ENCODE measurements around the gene TRIP12. TPM values are rescaled to one million over a fixed set of nuclear protein-coding genes. Genes with fewer than 3 reads are reported as not detected.
A peak's percentile ranks its signal among the peaks of the same experiment; 100 is the strongest.

Gene TRIP12
- total RNA-seq, 4 donors from 2014 or later, result 131 to 343 (median 194) TPM

DNA sequence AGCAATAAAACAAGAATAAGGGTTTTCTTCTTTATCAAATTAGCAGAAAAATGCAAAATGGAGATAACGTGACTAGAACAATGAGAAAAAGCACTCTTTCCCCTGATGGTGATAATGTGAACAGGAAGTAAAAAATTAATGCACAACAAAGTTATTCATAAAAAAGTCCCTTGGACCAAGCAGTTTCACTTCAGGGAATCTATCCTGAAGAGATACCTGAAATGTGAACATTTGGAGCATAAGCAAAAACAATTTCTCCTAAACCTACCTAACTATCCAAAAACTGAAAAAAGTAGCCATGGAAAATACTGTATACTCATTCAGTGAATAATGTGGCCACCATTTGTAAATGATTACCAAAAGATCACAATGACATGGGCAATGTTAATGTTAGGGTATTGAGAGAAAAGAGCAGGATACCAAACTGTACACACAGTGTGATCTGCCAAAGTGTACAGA is 48.7 kb downstream of the TRIP12 start:
- Histone ChIP-seq H3K27me3 (no peaks in the 10 kb centered on the region), H3K9me3 (no peaks in the 10 kb centered on the region), H3K27ac (no peak overlapping the region), H3K36me3 (peaks cover 0 to 24% (median 0%) of the 10 kb centered on the region in 3 donors), H3K4me3 (no peak overlapping the region), H3K4me1 (peaks cover 0 to 2% (median 0%) of the 10 kb centered on the region in 4 donors)
- TF ChIP-seq, protein P1, sequence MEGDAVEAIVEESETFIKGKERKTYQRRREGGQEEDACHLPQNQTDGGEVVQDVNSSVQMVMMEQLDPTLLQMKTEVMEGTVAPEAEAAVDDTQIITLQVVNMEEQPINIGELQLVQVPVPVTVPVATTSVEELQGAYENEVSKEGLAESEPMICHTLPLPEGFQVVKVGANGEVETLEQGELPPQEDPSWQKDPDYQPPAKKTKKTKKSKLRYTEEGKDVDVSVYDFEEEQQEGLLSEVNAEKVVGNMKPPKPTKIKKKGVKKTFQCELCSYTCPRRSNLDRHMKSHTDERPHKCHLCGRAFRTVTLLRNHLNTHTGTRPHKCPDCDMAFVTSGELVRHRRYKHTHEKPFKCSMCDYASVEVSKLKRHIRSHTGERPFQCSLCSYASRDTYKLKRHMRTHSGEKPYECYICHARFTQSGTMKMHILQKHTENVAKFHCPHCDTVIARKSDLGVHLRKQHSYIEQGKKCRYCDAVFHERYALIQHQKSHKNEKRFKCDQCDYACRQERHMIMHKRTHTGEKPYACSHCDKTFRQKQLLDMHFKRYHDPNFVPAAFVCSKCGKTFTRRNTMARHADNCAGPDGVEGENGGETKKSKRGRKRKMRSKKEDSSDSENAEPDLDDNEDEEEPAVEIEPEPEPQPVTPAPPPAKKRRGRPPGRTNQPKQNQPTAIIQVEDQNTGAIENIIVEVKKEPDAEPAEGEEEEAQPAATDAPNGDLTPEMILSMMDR (IDR thresholded peaks at IDR 0.05), result peak in 1 of 6 experiments; percentile 5
- no peak for TF ChIP-seq POLR2A (IDR thresholded peaks at IDR 0.05)
- DNase-seq, result no peak

DNA sequence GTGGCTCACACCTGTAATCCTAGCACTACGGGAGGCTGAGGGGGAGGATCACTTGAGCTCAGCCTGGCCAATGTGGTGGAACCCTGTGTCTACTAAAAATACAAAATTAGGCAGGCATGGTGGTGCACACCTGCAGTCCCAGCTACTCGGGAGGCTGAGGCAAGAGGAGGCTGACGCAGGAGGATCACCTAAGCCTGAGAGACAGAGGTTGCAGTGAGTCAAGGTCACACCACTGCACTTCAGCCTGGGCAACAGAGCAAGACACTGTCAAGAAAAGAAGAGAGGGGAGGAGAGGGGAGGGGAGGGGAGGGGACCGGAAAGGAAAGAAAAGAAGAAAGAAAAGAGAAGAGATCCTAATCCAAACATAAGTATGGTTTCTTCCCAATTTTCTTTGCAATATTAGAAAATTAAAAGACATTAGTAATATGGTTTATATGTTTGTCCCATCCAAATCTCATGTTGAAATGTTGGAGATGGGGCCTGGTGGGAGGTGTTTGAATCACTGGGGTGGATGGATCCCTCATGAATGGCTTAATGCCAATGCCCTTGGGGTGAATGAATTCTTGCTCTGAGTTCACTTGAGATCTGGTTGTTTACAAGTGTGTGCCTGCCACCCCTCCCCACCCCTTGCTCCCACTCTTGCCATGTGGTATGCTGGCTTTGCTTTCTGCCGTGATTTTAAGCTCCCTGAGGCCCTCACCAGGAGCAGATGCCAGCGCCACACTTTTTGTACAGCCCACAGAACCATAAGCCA is 50.7 kb downstream of the TRIP12 start:
- Histone ChIP-seq H3K4me3 (no peak overlapping the region), H3K36me3 (peaks cover 0 to 7% (median 0%) of the 10 kb centered on the region in 3 donors), H3K27ac (no peak overlapping the region), H3K27me3 (no peaks in the 10 kb centered on the region), H3K9me3 (no peaks in the 10 kb centered on the region), H3K4me1 (peaks cover 0 to 2% (median 0%) of the 10 kb centered on the region in 4 donors)
- TF ChIP-seq POLR2A (IDR thresholded peaks at IDR 0.05), result no peak
- TF ChIP-seq, protein P1 (IDR thresholded peaks at IDR 0.05), result no peak
- no peak for DNase-seq

DNA sequence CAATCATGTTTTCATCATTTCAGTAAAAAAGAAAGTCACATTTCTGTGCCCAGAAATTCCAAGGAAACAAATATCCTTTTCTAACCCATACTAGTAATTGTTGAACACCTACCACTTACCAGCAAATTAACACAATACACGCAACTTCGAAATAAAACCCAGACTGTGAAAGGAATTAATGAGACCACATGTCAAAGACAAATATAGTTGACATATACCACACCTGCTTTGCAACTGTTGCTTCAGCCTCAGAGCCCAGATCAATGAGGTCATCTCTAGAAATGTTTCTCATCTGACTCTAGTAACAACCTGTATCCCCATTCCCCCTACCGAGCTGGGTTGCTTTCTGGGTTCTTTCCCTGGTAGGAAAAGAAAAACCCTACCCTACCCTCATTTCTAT is 52.6 kb downstream of the TRIP12 start:
- H3K4me3 ChIP-seq, result no peak overlapping the region
- no peak overlapping the region for H3K27ac ChIP-seq
- H3K27me3 ChIP-seq, result no peaks in the 10 kb centered on the region
- peaks cover 0 to 7% (median 0%) of the 10 kb centered on the region in 3 donors for H3K36me3 ChIP-seq
- DNase-seq, result no peak
- H3K4me1 ChIP-seq, result peaks cover 0 to 2% (median 0%) of the 10 kb centered on the region in 4 donors
- TF ChIP-seq POLR2A (IDR thresholded peaks at IDR 0.05), result no peak
- TF ChIP-seq, protein P1 (IDR thresholded peaks at IDR 0.05), result no peak
- H3K9me3 ChIP-seq, result no peaks in the 10 kb centered on the region

DNA sequence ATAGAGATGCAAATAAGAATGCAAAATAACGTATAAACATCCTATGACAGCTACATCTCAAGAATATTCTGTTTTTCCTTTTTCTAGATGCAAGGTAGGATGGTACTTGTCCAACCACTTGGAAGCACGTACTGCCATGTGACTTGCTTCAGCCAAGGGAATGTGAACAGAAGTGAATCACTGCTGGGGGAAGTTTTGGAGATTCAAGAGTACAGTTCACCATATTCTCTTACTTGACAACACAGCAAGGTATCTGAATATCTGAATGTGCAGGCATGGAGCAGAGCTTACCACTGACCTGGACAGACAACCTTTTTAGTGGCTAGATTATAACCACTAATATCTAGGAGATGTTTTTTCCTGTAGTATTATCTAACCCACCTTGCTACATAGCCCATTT is 53.0 kb downstream of the TRIP12 start:
- H3K4me1 ChIP-seq, result peaks cover 0 to 2% (median 0%) of the 10 kb centered on the region in 4 donors
- no peaks in the 10 kb centered on the region for H3K27me3 ChIP-seq
- H3K27ac ChIP-seq, result no peak overlapping the region
- H3K36me3 ChIP-seq, result peaks cover 0 to 7% (median 0%) of the 10 kb centered on the region in 3 donors
- no peak overlapping the region for H3K4me3 ChIP-seq
- TF ChIP-seq, protein P1 (IDR thresholded peaks at IDR 0.05), result no peak
- TF ChIP-seq POLR2A (IDR thresholded peaks at IDR 0.05), result no peak
- H3K9me3 ChIP-seq, result no peaks in the 10 kb centered on the region
- no peak for DNase-seq

DNA sequence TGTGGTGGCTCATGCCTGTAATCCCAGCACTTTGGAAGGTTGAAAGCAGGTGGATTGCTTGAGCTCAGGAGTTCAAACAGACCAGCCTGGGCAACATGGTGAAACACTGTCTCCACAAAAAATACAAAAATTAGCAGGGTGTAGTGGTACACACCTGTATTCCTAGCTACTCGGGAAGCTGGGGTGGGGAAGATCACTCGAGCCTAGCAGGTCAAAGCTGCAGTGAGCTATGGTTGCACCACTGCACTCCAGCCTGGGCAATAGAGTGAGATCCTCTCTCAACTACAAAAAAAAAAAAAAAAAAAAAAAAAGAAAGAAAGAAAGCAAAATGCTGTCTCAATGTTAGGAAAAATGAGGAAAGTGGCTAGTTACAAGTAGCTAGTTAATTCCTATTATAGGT is 56.8 kb downstream of the TRIP12 start:
- Histone ChIP-seq H3K36me3 (no peaks in the 10 kb centered on the region), H3K27me3 (no peaks in the 10 kb centered on the region), H3K9me3 (no peaks in the 10 kb centered on the region), H3K27ac (no peak overlapping the region), H3K4me3 (no peak overlapping the region), H3K4me1 (no peaks in the 10 kb centered on the region)
- TF ChIP-seq POLR2A (IDR thresholded peaks at IDR 0.05), result no peak
- DNase-seq, result no peak

DNA sequence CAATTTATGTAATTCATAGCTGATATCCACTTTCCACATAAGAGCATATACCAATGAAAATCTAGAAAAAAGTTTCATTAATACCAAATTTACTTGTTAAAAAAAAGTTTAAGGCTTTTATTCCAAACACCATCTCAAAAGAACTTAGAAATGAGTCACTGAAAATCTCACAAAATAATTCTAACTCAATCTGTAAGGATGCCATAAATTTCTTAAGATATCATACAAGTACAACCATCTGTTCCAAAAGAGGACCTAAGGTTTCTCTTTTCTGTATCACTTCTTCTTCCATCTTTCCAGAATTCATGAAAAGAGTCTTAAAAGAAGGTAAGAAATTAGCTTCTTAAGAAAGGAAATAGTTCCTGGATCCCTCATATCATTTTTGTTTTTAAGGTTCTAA is 60.4 kb downstream of the TRIP12 start:
- no peak for DNase-seq
- Histone ChIP-seq H3K4me1 (no peaks in the 10 kb centered on the region), H3K4me3 (no peak overlapping the region), H3K27ac (no peak overlapping the region), H3K9me3 (no peaks in the 10 kb centered on the region), H3K27me3 (no peaks in the 10 kb centered on the region), H3K36me3 (peaks cover 0 to 25% (median 0%) of the 10 kb centered on the region in 3 donors)
- TF ChIP-seq, protein P1 (IDR thresholded peaks at IDR 0.05), result no peak
- no peak for TF ChIP-seq POLR2A (IDR thresholded peaks at IDR 0.05)

Data from Peyer's patch (tissue), 4 donors.